AG09319 (cell line): ENCODE data around the gene XDH.

ENCODE experiments used
- DNase-seq: peaks from one replicate; pipeline ENCODE4 v3.0.0-alpha.2; 2010; ENCODE audit warnings: low read depth; ENCODE audit errors: extremely low read depth
- TF ChIP-seq, protein P1 (sequence below): IDR thresholded peaks from 2 replicates; pipeline ENCODE4 v1.5.1; 2011; ENCODE audit warnings: low read depth, mild to moderate bottlenecking, inconsistent platforms, low read length, moderate library complexity

Gene XDH

DNA sequence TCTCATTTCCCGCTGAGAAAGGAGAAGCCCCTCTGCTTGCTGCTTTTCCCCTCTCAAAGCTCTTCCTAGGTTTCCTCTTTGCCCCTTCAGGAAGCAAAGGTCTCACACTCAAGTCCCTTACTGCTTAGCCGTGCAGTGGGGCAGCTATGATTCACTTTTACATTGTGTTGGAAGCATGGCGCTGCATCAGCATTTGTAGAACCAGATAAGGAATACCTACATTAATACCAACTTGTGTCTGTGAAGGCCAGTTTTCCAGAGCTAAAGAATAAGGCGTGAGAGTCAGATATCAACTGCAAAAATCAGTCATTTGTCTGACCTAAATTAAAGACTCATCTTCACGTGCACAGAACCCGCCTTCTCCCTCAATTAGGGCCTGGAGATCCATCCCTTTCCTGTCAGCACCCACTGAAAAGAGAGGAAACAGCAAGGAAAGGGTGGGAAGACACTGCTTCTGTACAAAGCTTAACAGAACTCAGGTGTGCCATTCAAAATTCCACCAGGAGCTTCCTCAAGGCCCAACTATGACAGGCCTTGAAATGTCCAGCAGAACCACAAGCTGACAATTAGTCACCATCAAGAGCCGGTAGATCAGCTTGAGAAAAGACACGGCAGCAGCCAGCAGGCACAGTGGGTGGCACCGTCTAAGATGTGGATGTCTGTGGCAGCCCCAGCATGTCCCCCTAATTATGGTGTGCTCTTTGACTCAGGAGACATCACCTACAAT is 16.1 kb upstream of the XDH start:
- TF ChIP-seq, protein P1, sequence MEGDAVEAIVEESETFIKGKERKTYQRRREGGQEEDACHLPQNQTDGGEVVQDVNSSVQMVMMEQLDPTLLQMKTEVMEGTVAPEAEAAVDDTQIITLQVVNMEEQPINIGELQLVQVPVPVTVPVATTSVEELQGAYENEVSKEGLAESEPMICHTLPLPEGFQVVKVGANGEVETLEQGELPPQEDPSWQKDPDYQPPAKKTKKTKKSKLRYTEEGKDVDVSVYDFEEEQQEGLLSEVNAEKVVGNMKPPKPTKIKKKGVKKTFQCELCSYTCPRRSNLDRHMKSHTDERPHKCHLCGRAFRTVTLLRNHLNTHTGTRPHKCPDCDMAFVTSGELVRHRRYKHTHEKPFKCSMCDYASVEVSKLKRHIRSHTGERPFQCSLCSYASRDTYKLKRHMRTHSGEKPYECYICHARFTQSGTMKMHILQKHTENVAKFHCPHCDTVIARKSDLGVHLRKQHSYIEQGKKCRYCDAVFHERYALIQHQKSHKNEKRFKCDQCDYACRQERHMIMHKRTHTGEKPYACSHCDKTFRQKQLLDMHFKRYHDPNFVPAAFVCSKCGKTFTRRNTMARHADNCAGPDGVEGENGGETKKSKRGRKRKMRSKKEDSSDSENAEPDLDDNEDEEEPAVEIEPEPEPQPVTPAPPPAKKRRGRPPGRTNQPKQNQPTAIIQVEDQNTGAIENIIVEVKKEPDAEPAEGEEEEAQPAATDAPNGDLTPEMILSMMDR: no peak
- no peak for DNase-seq

DNA sequence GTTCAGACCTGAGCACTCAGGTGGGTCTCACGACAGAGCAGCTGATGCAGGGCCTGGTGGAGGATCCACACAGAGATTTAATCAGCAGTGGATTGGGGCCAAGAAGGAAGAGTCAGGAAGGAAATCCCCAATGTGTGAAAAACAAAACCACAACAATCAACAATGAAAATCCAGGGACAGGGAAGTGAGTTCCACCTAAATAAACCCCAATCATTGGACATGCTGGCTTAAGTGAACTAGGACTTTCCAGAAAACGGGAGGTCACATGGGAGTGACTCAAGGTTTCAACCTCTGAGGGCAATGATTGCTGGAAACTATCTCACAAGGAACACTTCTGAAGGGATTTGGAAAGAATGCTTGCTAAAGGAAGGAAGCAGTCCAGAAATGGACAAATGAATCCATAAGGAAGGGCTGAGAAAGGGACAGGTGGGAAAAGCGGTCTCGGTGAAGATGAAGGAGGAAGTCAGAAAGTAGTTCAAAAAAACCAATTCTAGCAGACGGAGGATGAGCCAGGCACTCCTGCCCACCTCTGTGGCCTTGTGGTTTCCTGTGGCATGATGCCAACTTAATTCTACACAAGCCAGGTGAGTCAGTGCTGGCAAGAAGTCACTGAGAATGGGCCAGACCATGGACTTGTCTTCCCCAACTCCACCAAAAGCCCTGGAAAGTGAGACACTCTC is 15.4 kb upstream of the XDH start:
- no peak for DNase-seq

DNA sequence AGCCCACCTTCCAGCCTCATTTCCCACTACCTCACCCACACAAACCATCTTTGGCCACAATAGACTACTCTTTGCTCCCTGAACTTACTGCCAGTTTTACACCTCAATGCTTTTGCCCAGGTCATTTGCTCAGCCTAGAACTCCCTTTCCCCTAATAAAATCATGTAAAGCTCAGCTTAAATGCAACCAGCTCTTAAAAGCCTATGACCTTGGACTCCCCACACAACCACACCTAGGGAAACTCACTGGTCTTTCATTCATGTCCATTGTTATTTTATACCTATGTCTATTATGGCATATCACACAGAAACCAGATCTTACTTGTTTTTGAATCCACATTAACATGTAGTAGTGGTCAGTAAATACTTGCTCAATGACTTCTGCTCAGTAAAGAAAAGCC is 14.5 kb upstream of the XDH start:
- DNase-seq: no peak
- TF ChIP-seq, protein P1: no peak

More for the DNA sequence above, 15.4 kb upstream of the XDH start:
- TF ChIP-seq, protein P1: no peak

DNA sequence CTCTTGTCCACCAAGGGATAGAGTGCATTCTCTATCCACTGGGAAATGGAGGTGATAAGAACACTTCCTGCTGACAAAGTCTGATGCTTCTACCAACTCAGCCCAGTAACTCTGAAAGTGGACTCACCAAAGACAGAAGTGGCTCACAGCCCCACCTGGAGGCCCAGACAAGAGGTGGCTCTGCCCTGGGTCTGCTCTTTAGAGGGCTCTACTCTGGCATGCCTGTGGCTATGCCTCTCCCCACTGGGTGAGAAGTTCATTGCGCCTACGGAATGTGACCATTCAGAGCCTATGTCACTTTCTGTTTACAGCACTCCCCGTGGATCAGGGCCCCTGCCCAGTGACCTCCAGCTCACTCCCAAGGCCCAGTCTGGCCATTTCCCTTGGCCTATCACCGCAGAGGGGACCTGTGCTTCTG is 13.5 kb upstream of the XDH start:
- TF ChIP-seq, protein P1: no peak; the same call in 1 of the 2 replicates
- no peak for DNase-seq

DNA sequence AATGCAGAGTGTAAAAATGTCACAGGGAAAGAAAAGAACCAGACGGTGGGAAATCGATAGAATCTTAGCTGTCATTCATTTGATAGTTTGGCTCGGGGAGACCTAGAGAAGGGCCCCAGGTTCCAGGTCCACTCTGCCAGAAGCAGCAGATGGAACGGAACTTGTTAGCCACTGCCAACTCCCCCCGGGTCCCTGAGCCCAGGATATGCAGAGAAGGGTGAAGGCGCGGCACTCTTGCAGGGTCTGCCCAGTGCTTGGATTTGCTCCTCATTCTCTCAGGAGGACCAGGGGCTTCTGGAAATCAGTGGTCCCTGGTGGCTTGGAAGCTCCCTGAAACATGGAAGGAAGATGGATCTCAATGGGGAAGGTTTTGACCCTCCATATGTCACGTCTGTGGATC is 11.6 kb upstream of the XDH start:
- TF ChIP-seq, protein P1: no peak
- no peak for DNase-seq

DNA sequence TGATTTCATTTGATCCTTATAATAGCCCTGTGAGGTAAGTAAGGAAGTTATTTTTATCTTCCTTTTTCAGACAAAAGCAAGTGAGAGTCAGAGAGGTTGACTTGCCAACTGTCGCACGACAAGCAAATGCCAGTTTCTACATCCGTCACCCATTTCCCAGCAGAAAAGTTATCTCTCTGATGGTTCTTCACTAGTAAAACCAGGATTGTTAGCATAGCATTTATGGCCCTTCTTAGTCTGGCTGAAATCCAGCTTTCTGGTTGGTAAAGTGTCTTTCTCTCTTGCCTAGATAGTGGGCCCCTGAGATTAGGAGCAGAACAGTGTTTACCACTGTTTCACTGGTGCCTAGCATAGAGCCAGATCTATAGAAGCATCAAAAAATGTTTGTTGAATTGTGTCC is 7.1 kb upstream of the XDH start:
- no peak for DNase-seq
- TF ChIP-seq, protein P1: no peak

DNA sequence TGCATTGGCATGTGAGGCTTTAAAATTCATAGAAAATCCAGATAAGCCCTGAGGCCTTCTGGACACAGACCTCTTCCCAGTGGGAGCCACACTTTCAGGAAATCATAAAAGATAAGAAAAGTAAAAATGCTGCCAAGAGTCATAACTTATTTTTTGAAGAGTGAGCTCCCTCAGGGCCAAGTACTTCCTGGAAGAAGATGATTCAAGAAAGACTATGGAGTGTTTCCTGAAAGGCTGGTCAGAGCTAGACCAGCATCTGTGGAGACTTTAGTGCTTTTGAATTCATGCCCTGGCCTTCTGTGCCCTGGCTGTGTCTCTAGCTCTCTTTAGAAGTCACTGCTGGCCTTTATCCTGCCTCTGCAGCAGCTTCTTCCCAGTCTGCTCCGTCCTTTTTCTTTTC is 6.4 kb upstream of the XDH start:
- TF ChIP-seq, protein P1: no peak
- DNase-seq: no peak
